DND-41 (cell line): Measurements from ENCODE around the gene WDHD1.

ENCODE experiments used
- CTCF ChIP-seq: IDR thresholded peaks from 2 replicates; pipeline ENCODE4 v1.5.1; 2012; ENCODE audit warnings: borderline replicate concordance, low read length, moderate library complexity, mild to moderate bottlenecking; ENCODE audit not compliant: poor library complexity, severe bottlenecking; ENCODE audit errors: extremely low read depth
- EZH2 ChIP-seq: IDR thresholded peaks from 3 replicates; pipeline ENCODE4 v1.6.1; 2012; ENCODE audit warnings: borderline replicate concordance, low read depth, mild to moderate bottlenecking, moderate library complexity, low read length, inconsistent platforms; ENCODE audit not compliant: severe bottlenecking

- no peak for TF ChIP-seq EZH2
- TF ChIP-seq CTCF: no peak
Measured at GRCh38 chr14:54919330-54919729, 107.6 kb downstream of the WDHD1 start.
